Measurements from ENCODE around the gene COMMD8.

Gene COMMD8

DNA sequence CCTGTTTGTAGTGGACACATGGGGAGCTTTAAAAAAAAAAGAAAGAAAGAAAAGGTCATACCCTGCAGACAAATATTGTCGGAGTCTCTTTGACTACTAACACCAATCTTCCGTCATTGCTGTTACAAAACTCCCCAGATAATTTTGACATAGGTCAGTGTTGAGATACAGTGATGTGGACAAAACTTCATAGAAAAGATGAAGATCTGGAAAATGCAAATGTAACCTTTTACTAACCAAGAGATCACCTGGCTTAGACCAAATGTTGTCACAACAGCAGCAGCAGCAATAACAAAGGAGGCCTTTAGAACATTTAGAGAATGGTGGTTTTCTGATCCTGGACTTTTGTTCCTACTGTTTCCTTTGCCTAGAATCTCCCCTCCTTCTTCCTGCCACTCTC, 8.1 kb upstream of the COMMD8 start:
- DNase-seq (ENCODE audit: low spot score) = no peak

DNA sequence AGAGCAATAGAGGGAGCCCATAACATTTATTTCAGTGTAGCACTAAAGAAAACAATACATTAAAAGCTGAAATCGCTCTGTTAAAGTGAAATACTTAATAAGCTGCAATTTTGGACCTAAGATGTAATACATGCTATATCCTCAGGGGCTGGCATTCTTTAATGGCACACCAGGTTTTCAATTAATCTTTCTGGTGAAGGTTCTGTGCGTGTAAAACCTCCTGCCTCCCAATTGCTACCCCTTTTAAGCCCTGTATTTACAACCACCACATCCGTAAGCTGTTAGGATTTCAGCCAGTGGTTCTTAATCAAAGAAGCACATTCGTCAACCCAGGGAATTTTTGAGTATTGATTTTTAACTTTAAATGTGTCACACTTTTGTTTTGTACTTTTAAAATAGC, 7.6 kb upstream of the COMMD8 start:
- no peak for DNase-seq (ENCODE audit: low spot score)

DNA sequence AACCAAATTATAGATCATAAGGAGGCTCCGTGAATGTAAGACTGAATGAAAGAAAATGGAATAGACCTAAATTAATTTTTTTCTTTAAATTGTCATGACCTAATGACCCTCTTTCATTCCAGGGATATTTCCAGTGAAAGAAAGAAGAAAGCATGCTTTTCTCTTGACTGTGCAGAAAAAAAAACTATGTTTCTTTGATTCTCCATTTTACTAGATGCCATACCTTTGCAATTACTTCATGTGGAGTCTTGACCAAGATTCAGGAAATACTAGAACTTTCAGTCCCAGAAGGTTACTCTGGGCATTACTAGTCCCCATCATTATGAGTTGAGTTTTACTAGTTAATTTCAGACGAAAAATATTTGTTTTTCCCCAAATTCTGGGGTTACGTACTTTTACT, 6.4 kb upstream of the COMMD8 start:
- no peak for DNase-seq (ENCODE audit: low spot score)

DNA sequence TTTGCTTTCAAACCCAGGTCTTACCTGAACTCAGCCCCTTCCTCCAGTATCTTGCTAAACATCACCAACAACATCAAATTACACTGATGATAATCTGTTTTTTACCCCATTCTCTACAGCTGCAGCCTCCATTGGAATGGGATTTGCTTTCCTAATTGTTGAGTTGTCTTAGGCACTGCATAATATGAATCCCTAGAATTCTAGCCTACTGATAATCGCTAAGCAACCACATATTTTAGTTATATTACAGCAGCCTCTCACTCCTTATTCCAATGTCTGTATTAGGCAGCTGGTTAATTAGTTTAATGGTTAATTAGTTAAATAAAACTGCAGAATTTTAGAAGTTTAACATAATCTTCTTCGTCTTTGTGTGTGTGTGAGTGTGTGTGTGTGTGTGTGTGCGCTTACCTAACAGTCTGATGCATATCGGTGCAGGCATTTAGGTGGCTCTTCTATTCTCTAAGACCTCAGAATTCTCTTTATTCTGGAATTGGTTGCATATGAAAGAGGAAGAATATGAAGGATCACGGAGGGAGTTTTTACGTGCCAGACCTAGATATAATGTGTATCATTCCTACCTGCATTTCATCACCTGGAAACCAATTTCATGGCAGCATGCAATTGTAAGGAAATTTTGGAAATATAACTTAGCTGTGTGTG, 5.3 kb upstream of the COMMD8 start:
- no peak for DNase-seq (ENCODE audit: low spot score)

DNA sequence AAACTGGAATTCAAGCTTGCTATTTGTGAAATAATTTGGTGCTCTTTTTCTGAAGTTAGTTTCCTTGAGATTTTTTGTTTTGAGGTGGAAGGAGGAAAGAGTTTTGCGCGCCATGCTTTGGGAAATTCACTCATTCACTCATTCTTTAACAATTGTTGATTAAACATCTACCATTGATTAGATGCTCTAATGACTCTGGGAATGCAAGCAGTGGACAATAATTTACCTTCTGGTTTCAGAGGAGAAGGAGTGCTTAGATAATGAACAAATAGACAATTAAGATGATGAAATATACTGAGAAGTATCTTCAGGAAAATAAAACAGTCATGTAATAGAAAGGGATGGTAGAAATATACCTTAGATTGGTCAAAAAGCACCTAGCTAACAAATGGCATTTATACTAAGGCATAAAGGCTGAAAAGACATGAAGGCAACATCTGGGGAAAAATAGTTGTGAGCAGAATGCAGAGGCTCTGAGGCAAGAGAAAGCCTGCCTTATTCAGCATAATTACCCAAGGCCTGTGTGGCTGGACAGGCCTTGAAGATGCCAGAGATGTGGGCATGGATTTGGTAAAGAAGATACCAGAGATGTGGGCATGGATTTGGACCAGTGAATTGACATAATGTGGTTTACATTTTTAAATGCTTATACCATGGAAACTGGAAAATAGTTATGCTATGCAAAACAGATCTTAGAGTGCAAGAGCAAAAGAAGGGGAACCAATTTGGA, 2.7 kb upstream of the COMMD8 start:
- DNase-seq (ENCODE audit: low spot score) = no peak

DNA sequence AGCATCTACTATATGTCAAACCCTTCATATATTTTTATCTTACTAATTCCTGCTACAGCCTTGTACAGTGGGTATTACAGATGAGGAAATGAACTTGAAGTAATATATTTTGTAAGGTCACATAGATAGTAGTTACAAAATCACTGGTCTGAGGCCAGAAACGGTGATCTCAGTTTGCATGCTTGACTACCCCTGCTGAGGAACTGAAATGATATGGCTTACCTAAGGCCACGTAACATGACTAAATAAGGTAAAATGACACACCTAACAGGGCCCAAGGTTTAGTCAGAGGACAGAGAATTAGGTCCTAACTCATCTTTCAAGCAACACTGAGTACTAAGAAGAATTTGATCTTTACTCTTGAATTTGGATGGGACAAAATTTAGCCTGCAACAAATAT, 1.5 kb upstream of the COMMD8 start:
- DNase-seq (ENCODE audit: low spot score) = peak; percentile 59

DNA sequence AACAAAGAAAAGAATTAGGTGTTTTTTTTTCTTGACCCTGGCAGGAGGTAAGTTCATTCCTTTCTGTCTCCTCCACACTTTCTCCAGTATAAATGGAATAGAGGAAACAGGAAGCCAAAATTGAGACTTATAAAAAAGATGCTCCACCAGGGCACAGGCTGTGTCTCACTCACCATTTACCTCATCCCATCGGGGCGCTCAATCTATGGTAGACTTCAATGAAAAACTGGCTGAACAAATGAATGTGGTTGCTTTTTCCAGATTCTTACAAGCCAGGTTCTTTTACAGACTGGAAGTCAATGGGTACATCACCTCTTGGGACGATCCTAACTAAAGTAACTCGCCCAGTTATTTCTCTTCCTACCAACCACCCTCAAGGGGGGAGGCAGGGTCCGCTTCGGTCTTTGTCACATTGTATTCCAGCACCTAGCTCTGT, 685 bp downstream of the COMMD8 start:
- DNase-seq (ENCODE audit: low spot score) = no peak

DNA sequence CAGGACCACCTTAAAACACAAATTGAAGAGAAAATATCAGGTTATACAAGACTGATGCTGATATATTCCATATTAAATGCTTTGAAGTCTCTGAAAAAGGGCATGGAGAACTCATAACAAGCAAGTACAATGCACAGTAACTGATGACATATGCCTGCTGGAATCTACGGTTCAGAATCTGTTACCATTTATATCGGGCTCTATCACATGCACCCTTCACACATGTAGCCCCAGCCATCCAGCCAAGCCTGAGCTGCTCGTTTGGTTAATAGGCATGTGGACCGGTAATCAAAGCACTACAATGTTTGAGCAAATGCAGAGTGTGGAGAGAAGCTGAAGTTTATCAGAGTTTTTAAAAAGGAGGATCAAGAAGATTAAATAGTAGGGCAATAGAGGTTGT, 11.8 kb downstream of the COMMD8 start:
- no peak for DNase-seq (ENCODE audit: low spot score)

DNA sequence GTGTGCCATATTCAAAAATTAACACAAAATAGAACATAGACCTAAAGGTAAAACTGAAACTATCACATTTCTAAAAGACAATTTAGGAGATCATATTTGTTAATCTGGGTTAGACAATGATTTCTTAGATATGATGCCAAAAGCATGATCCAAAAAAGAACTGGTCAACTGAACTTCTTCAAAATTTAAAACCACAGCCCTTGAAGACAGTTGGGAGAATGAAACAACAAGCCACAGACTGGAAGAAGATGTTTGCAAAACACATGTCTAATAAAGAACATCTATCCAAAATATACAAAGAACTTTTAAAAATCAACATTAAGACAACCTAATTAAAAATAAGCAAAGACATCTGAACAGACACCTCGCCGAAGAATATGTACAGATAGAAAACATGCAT, 19.5 kb downstream of the COMMD8 start:
- no peak for DNase-seq (ENCODE audit: low spot score)

DNA sequence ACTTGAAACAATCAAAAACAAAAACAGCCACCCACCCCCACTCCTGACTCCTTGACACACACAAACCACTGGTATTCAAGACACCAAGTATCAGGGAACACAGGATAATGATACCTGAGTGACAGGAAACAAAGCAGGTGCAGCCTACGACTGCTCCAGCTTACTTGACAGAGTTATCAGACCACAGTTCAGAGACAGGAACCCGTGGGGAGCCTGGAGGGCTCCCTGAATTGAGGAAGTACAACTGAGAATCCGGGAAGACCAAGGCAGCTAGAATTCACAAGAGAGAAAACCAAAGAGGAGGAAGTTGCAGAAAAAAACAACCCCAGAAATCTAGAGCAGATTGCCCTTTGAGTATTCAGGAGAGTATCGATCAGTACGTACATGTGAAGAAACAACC, 20.5 kb downstream of the COMMD8 start:
- no peak for DNase-seq (ENCODE audit: low spot score)

DNA sequence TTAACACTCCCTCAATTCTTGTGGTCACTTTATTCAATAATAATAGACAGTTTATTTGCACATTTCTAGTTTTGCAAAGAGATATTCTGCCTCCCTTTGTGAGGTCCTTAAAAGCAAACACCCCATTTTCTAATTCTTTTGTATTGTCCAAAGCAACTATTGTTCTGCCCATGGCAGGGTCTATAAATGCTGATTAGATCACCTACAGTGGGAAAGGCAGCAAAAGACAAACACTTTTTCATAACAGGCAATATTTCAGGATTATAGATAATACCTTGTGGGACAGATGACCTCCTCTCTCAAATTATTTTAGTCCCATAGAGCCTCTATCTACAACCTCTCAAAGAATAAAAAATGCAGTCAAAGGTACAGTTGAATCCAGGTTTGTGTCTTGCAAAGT, 28.6 kb downstream of the COMMD8 start:
- DNase-seq (ENCODE audit: low spot score) = no peak

DNA sequence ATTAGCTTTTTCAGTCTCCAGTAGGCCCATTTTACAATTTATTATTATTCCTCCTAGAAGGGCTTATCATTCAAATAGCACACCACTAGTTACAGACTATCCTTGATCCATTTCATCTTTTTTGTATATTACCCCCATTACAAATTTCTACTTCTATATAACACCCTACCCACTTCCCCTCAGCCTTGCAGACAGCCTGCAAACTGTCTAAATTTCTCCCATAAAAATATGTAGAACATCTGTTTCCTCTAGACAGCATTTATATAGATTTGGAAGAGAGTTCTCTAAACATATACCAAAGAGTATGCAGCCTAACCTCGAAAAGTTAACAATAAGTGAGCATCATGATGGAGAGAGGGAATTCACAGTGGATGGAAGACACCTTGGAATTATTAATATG, 30.8 kb downstream of the COMMD8 start:
- DNase-seq (ENCODE audit: low spot score) = no peak

DNA sequence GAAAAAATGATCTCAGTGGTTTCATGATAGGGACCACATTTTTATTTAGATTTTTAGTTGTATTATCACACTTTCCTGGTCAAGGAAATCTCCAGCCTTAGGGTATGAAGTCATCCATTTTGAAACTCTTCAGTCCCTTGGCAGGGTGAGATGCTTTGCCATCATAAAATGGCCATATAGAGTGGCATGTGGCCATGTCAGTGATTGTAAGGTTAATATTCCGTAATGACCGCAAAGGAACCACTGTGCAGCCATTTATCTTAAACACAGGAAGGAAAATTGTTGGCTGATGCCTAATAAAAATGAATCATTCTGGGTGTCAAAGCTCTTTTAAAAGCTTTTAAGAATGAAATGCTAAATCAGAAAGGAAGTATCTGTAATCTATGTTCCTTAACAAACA, 35.6 kb downstream of the COMMD8 start:
- no peak for DNase-seq (ENCODE audit: low spot score)

DNA sequence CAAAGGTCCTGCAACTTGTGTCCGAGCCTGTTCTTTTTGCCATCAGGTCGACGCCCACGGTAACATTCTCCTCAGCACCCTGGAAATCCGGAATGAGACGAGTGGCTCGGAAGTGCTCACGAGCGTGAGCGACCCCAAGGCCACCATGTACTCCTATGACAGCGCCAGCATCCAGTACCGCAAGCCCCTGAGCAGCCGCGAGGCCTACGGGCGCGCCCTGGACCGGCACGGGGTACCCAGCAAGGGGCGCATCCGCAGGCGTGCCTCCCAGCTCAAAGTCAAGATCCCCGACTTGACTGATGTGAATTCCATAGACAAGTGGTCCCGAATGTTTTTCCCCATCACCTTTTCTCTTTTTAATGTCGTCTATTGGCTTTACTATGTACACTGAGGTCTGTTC, 37.9 kb downstream of the COMMD8 start:
- no peak for DNase-seq (ENCODE audit: low spot score)

DNA sequence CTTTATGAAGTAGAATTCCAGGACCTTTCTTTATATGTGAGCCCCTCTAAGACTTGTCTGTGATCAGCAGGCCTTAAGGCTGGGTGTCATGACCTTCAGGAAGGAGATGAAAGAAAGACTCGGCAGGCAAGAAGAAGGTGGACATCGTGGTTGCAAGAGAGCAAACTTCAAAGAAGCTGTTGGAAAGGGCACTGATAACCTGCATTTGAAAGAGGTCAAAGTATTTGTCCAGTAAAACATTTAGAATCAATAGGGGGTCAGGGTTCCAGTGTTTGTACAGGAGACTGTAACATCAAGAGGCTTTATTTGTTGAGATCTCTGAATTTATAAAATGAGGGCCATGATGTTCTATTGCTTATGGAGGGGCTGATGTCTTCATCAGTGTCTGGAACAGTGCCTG, 44.2 kb downstream of the COMMD8 start:
- no peak for DNase-seq (ENCODE audit: low spot score)

DNA sequence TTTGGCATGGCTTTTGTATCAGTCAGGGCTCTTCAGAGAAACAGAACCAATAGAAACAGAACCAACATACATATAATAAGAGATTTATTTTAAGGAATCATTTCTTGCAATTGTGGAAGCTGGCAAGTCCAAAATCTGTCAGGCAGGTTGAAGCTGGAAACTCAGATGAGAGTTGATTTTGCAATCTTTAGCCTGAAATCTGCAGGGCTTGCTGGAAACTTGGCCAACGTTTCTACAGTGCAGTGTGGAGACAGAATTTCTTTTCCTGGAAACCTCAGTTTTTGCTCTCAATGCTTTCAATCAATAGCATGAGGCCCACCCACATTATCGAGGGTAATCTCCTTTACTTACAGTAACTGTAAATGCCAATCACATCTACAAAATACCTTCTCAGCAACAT, 45.4 kb downstream of the COMMD8 start:
- DNase-seq (ENCODE audit: low spot score) = no peak

DNA sequence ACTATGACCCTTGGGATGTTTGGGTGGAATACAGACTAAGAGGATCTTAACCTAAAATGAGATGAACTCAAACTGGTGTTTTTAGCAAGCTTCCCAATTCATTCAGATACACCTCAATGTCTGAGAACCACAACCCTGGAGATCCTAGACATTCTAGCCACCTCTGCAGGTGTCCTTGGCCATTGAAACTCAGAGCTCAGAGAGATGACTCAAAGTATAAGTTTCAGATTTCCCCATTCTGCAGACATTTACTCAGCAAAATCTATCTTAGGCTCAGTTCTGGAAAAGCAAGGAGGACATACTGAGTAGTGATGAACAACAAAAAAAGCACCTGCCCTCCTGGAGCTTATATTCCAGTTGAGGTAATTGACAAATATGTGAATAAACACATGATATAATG, 47.8 kb downstream of the COMMD8 start:
- no peak for DNase-seq (ENCODE audit: low spot score)

DNA sequence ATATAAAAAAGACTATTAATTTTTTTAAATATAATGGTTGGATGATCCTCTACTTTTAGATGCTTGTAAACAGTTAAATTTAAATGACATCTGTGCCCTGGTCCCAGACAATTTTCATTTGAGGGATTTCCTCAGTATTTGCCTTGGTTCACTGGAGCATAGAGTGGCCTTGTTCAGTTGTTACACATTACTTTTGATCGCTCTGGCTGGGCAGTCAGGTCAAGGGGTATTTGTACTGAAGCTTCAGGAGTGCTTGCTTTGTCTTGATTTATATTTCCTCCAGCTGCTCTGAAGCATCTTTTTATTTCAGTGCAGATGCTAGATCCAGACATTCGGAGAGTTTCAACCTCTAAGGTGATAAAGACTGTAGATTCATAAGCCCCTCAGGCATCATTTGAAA, 50.0 kb downstream of the COMMD8 start:
- peak; percentile 2 for DNase-seq (ENCODE audit: low spot score)

DNA sequence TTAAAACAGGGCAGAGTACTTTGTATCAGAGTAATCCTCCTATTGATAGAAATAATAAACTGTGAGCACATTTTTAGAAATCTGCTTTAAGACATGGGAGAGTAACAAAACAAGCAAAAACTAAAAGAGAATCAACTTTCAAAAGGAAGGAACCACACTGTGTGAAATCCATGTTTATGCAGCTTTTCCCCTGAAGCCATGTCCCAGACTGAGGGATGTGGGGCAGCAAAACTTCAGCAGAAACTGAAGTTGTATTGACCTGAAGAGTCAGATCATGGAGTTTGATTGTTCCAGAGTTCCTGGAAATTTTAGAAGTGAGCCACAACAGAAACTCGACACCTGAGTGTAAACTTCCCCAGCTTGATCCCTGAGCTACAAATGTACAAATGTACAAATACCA, 53.2 kb downstream of the COMMD8 start:
- DNase-seq (ENCODE audit: low spot score) = no peak

DNA sequence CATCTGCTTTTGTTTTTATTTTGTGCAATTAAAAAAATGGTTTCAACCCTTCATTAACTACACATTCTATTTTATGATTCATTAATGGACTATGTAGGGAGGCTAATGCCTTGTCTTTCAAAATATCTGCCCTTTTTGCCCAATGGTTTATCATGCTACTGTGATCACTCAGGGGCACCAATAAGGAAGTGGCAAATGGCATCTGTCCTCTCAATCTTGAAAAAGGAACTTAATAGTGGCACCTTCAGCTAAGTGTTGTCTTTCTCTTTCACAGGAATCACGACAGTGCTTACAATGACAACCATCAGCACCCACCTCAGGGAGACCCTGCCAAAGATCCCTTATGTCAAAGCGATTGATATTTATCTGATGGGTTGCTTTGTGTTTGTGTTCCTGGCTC, 57.1 kb downstream of the COMMD8 start:
- no peak for DNase-seq (ENCODE audit: low spot score)

All from NAMALWA (cell line).